A673 (cell line): ENCODE data around the gene GOLGA3.

ENCODE experiments used
- CTCF ChIP-seq: fragments of 300-800, 200-600 bp; sonication (generic); conservative IDR thresholded peaks from 2 replicates; pipeline ENCODE4 v1.5.1; 2017; ENCODE audit warnings: low read depth, mild to moderate bottlenecking, antibody characterized with exemption, low read length, moderate library complexity, mixed read lengths
- EZH2 ChIP-seq: fragments of 200-600 bp; sonication (generic); IDR thresholded peaks from 2 replicates; pipeline ENCODE4 v1.6.1; 2017; ENCODE audit warnings: borderline replicate concordance, low read depth, mild to moderate bottlenecking, mixed read lengths, antibody characterized with exemption, low read length; ENCODE audit not compliant: poor library complexity, severe bottlenecking

GRCh38 chr12:132774159-132774558 is 54.5 kb downstream of the GOLGA3 start:
- TF ChIP-seq CTCF (no peak), EZH2 (no peak)
